HepG2 (cell line): ENCODE measurements around the gene DPEP3. TPM values are rescaled to one million over a fixed set of nuclear protein-coding genes. Genes with fewer than 3 reads are reported as not detected.

Experiments
- AFF4 ChIP-seq: sonication (generic); formaldehyde crosslinking; IDR thresholded peaks from 2 replicates; pipeline ENCODE4 v1.4.0; 2020; ENCODE audit warnings: missing genetic modification reagents
- CBX1 ChIP-seq: IDR thresholded peaks from one replicate; pipeline ENCODE4 v1.6.1; 2016; ENCODE audit warnings: antibody characterized with exemption, low read depth
- GATAD2A ChIP-seq: IDR thresholded peaks from 2 replicates; pipeline ENCODE4 v1.6.1; 2016
- HDAC2 ChIP-seq: sonication (generic); formaldehyde crosslinking; IDR thresholded peaks from 2 replicates; pipeline ENCODE4 v1.4.0; 2020; ENCODE audit warnings: missing genetic modification reagents
- POGZ ChIP-seq: sonication (generic); formaldehyde crosslinking; IDR thresholded peaks from 2 replicates; pipeline ENCODE4 v1.4.0; 2020; ENCODE audit warnings: mild to moderate bottlenecking, missing genetic modification reagents
- SKIL ChIP-seq: sonication (generic); formaldehyde crosslinking; IDR thresholded peaks from 2 replicates; pipeline ENCODE4 v1.8.0; 2022; ENCODE audit warnings: missing genetic modification reagents, mild to moderate bottlenecking, moderate library complexity, borderline replicate concordance
- SNRNP70 ChIP-seq: fragments of 200-400 bp; formaldehyde crosslinking; IDR thresholded peaks from 2 replicates; pipeline ENCODE4 v1.6.1; 2017; ENCODE audit warnings: mild to moderate bottlenecking, low read depth, low read length, moderate library complexity
- SRF ChIP-seq: IDR thresholded peaks from 2 replicates; pipeline ENCODE4 v1.6.1; 2011; ENCODE audit warnings: mild to moderate bottlenecking, low read depth, low read length, moderate library complexity
- TAF1 ChIP-seq: sonication (generic); formaldehyde crosslinking; IDR thresholded peaks from 2 replicates; pipeline ENCODE4 v1.4.0; 2020; ENCODE audit warnings: missing genetic modification reagents
- ZBTB10 ChIP-seq: sonication (generic); formaldehyde crosslinking; IDR thresholded peaks from 2 replicates; pipeline ENCODE4 v1.4.0; 2020; ENCODE audit warnings: missing genetic modification reagents, borderline replicate concordance
- ZMYM4 ChIP-seq: sonication (generic); formaldehyde crosslinking; IDR thresholded peaks from 2 replicates; pipeline ENCODE4 v1.8.1; 2023; ENCODE audit warnings: mild to moderate bottlenecking, missing genetic modification reagents
- ZNF20 ChIP-seq: sonication (generic); formaldehyde crosslinking; IDR thresholded peaks from 2 replicates; pipeline ENCODE4 v1.4.0; 2020; ENCODE audit warnings: mild to moderate bottlenecking, moderate library complexity, missing genetic modification reagents
- ZNF253 ChIP-seq: sonication (generic); formaldehyde crosslinking; IDR thresholded peaks from 2 replicates; pipeline ENCODE4 v1.8.0; 2022; ENCODE audit warnings: mild to moderate bottlenecking, missing genetic modification reagents, borderline replicate concordance
- ZNF296 ChIP-seq: sonication (generic); formaldehyde crosslinking; conservative IDR thresholded peaks from 2 replicates; pipeline ENCODE4 v1.5.0; 2020; ENCODE audit warnings: mild to moderate bottlenecking, missing genetic modification reagents
- ZNF543 ChIP-seq: sonication (generic); formaldehyde crosslinking; IDR thresholded peaks from 2 replicates; pipeline ENCODE4 v1.4.0; 2020; ENCODE audit warnings: mild to moderate bottlenecking, missing genetic modification reagents
- ZNF572 ChIP-seq: sonication (generic); formaldehyde crosslinking; IDR thresholded peaks from 2 replicates; pipeline ENCODE4 v1.5.1; 2020; ENCODE audit warnings: mild to moderate bottlenecking, missing genetic modification reagents
- ZNF614 ChIP-seq: IDR thresholded peaks from 2 replicates; pipeline ENCODE4 v1.6.1; 2018; ENCODE audit warnings: missing biosample characterization, missing genetic modification reagents, inconsistent platforms, borderline replicate concordance
- ZNF710 ChIP-seq: sonication (generic); formaldehyde crosslinking; IDR thresholded peaks from 2 replicates; pipeline ENCODE4 v1.5.0; 2020; ENCODE audit warnings: mild to moderate bottlenecking, missing genetic modification reagents, borderline replicate concordance
- ZSCAN21 ChIP-seq: sonication (generic); formaldehyde crosslinking; IDR thresholded peaks from 2 replicates; pipeline ENCODE4 v1.8.0; 2022; ENCODE audit warnings: mild to moderate bottlenecking, missing genetic modification reagents, moderate library complexity, borderline replicate concordance
- polyA plus RNA-seq, 8 experiments: library from polyadenylated mRNA; depleted of rRNA in 3 of 8; stranded (reverse) in 7 of 8; unstranded in 1 of 8; fragments of >200 nt; fragmentation: Illumina TruSeq in 4 of 8; extraction: Trizol in 4 of 8; gene quantifications; 2 replicates each; pipeline versions ENCODE4 v1.2.1 to v1.2.3, GENCODE V29; 2011 to 2016; ENCODE audit warnings: low read depth in 4 of 8, missing spikeins in 1 of 8, mixed read lengths in 1 of 8; ENCODE audit not compliant: insufficient read depth in 1 of 8
- total RNA-seq, 5 experiments: library from RNA; depleted of rRNA; stranded (reverse); fragments of >200 nt; fragmentation: Illumina TruSeq; extraction: Trizol; gene quantifications; 2 replicates each; pipeline ENCODE4 v1.2.3, GENCODE V29; 2016; ENCODE audit warnings: low read depth in 1 of 5

The DPEP3 gene
- total and polyA plus RNA-seq, 2 of the 13 experiments (the other 11 are each of a cell fraction or from before 2014, with no cell fraction given): not detected

GRCh38 chr16:67935402-67936123 lies 44.7 kb downstream of the DPEP3 start (continued):
- TF ChIP-seq GATAD2A (CRISPR knock-in tag) (peak; percentile 28), SNRNP70 (no peak), ZNF572 (CRISPR knock-in tag) (peak; percentile 87), POGZ (peak; percentile 66), ZNF296 (CRISPR knock-in tag) (no peak; the same call in 1 of the 2 replicates), CBX1 (peak; percentile 73), ZNF543 (peak; percentile 91), ZNF614 (CRISPR knock-in tag) (peak; percentile 57; the same call in 1 of the 2 replicates), ZBTB10 (peak; percentile 82), ZNF710 (CRISPR knock-in tag) (no peak), TAF1 (CRISPR knock-in tag) (peak; percentile 97), ZNF253 (peak; percentile 13; the same call in 1 of the 2 replicates), ZSCAN21 (CRISPR knock-in tag) (peak; percentile 80; the same call in 1 of the 2 replicates), HDAC2 (0 out of 2 replicates have a peak, but pooled peaks have one; percentile 47), AFF4 (CRISPR knock-in tag) (peak; percentile 76; the same call in 1 of the 2 replicates), SKIL (CRISPR knock-in tag) (no peak; the same call in 1 of the 2 replicates), ZNF20 (CRISPR knock-in tag) (no peak), SRF (no peak), ZMYM4 (CRISPR knock-in tag) (peak; percentile 52)
